Stimulated activated CD8-positive, alpha-beta memory T cell treated with anti-CD3 and anti-CD28 coated beads, Interleukin-4, amount 100 ng/mL, for 48 hours (primary cell): ENCODE results near the gene ADARB1.

Experiments
- DNase-seq: peaks from one replicate; pipeline ENCODE4 v3.0.0-alpha.2; 2020

ADARB1 gene

DNA sequence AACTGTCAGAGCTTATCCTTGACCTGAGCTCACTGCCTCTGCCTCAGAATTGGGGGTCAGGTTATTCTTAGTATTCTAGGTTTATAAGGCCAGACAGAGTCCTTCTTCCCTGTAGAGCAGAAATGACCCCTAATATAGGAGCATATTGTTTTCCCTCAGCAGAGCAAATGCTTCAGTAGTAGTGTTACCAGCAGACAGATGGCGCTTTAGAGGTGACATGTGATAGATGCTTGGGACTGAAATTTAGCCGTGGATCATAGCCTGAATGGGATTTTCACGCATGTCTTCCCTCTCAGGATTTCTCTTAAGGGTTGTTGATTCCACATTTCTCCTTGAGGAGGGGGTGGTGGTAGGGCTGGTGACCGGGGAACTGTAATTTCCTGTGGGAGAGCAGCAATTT, 24.5 kb downstream of the ADARB1 start:
- no peak for DNase-seq

DNA sequence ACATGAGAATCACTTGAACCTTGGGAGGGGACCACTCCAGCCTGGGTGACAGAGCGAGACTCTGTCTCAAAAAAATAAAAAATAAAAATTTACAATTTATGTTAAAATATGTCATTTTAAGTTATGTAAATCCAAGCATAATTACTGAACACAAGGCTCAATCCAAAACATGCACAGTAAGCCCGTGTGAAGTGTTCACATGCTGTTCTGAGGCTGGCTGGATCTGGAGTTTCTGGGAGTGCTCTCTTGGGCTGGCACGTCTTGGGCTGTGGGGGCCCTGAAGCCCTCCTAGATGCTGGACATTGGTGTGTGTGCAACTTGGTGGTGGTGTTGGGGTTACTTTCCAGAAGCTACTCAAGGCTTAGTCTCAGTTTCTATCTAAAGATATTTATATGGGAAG, 25.2 kb downstream of the ADARB1 start:
- no peak for DNase-seq

DNA sequence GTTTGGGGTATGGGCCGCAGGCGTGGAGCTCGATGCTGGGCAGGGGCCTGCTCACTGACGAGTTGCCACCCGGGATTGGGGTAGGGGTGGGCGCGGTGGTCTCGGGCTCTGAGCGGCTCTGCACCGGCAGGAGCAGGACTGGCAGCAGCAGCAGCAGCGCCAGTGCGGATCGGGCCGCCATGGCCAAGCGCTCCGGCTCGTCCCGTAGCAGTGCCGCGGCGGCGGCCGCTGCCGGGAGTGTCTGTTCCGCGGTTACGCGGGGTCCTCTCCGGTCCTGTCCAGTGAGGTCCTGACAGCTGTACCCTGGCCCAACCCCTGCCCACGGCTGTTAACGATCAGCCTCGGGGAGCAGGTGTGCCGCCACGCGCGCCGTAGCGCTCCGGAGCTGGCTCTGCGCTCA, 26.5 kb downstream of the ADARB1 start:
- DNase-seq: no peak

GRCh38 chr21:45102391-45102932, 28.1 kb downstream of the ADARB1 start:
- no peak for DNase-seq

DNA sequence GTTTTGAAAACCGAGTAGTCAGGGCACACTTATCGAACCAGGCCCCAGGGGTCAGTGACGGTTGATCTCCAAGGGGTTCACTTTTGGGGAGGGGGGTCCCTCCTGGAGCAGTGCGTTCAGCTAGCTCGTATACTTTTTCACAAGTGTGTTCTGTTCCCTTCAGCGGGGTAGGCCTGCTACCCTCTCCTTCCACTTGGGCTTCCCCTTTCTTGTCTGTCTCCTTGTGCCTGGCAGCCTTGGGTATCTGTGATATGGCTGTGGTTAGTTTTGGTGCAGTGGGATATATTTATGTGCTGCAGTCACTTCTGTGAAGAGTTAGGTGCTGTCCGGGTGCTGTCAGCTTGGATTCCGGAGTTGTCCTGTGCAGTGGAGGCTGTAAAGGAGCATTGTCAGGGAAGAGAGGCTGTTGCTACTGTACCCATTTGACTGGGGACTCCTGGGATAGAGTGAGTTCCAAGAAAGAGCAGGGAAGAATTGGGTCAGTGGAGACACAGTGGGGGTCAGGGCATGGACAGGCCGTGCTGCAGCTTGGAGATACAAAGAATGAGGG, 29.7 kb downstream of the ADARB1 start:
- DNase-seq: no peak

- peak; percentile 43 for DNase-seq
Observed at GRCh38 chr21:45104560-45104959, 30.2 kb downstream of the ADARB1 start.

GRCh38 chr21:45105906-45106485, 31.6 kb downstream of the ADARB1 start:
- no peak for DNase-seq

GRCh38 chr21:45108034-45108790, 33.8 kb downstream of the ADARB1 start:
- no peak for DNase-seq

DNA sequence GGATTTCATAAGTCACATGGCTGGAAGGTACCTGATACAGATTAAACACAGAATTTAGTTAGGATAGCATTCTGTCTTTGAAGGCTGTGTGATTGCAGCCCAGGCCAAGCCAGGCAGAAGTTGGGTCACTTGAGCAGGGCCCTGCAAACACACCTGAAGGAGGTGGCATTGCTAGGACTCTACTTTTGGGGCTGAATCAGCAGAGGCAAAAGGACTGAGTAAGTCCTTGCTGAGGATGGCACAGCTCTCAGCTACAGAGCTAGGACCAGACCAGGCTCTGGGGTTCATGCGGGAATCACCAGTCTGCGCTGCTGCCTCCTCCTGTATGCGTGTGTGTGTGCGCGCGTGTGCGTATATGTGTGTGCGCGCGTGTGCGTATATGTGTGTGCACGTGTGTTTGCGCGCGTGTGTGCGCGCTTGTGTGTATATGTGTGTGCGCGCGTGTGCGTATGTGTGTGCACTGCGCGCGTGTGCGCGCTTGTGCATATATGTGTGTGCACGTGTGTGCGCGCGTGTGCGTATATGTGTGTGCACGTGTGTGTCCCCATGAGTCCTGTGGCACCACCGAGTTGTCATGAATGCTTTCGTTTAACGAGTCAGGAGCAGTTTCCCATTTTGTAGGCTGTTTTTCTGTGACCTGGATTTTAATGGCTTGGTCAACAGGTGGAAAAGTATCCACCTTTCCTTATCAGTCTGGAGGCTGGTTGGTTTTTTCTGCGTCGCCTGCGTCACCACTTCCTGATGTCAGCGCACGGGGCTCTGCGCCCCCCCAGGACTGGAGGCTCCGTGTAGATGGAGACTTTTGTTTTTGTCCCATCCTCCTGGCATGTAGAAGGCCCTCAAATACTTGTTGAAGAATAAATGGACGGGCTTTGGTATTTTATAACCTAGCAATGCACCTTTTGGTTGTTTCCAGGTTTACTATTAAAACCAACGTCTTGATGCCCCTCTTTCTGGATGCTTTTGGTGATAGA, 34.7 kb downstream of the ADARB1 start:
- DNase-seq: no peak

- peak; percentile 64 for DNase-seq
Observed at GRCh38 chr21:45109831-45110492, 35.6 kb downstream of the ADARB1 start.

DNA sequence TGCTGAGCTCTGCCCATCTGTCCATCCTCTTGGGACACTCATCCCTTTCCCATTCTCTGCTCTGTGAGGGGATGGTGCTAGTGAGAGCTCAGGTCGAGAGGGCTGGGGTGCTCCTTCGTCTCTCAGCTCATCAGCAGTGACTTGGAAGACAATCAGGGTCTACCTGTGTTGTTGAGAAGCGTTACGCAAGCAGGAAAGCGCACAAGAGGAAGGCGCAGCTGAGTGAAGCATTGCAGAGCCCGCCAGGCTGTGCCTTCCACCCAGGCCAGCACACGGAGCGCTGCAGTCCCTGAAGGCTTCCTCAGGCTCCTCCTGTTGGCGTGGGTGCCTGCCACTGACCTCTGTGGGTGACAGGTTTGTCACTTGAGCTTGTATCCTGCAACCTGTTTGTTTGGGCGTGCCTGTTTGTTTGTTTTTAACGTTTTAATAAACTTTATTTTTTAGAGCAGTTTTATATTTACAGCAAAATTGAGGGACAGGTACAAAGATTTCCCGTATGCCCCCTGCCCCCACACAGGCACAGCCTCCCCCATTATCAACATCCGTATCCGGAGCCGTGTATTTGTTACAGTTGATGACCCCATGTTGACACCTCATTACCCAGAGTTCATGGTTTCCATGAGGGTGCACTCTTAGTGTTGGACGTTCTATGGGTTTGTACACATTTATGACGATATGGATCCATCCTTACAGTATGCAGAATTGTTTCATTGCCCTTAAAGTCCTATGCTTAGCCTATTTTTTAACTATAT, 36.7 kb downstream of the ADARB1 start:
- no peak for DNase-seq

DNA sequence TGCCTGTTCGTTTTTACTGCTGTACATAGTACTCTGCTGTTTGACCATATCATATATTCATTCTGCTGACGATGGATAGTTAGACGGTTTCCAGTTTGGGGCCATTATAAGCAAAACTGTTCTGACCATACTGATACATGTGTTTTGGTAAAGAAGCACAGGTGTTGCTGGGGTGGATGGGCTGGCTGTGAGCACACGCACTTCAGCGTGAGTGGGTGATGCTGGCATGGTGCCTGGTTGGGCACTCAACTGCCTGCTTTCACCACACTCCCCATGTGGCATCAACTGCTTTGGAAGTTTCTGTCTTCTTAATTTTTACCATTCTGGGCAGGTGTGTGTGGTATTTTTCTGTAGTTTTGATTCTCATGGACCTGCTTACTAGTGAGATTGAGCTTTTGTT, 37.3 kb downstream of the ADARB1 start:
- DNase-seq: no peak

DNA sequence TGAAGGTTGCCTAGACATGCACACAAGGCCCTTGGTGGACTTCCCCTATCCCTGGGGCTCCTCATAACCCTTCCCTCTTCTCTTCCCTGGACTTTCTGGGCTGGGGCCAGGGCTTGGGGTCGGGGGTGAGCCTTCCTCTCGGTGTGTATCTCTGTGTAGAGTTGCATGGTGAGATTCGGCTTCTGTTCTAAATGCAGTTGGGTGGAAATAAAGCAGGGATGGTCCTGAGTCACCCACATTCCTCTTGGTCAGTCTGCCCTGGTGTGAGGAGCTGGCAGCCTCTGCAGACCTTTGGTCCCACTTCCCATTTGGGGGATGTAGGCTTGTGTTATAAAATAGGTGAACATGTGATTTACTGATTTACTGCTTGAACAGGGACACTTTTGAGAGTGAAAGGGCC, 38.0 kb downstream of the ADARB1 start:
- DNase-seq: no peak

GRCh38 chr21:45113543-45113942, 39.2 kb downstream of the ADARB1 start:
- no peak for DNase-seq

- DNase-seq: no peak
Observed at GRCh38 chr21:45114072-45114471, 39.7 kb downstream of the ADARB1 start.

DNA sequence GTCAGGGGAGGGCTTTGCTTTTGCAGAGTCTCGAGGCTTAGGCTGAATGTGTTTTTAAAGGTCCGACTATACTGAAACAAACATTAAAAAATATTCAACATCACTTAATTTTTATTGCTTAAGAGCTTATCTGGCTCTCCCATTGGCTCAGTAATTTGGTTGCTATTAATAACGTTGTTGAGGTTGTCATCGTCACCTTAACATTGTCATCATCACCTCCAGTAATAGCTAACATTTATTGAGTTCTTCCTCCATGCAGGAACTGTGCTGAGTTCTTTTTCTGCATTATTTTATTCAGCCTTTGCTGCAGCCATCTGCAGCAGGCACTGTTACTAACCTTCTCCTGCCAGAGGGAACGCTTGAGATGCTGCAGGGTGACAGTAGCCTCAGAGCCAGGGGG, 40.1 kb downstream of the ADARB1 start:
- no peak for DNase-seq

DNA sequence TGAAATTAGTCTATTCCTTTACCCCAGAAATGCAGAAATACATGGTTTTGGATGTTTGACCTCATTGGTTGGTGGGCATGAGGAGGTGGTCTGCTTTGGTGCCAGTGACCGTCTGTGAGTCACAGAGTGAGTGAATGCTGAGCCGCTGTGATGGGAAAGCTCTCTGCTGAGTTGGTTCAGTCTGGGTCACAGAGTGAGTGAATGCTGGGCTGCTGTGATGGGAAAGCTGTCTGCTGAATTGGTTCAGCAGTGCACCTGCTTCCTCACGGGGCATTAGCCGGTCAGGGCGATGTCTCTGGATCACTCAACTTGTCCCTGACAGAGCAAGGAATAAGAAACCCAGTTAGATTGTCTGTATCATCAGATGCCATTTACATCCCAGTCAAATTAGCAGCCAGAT, 40.8 kb downstream of the ADARB1 start:
- DNase-seq: no peak

GRCh38 chr21:45116066-45116465, 41.7 kb downstream of the ADARB1 start:
- DNase-seq: no peak

DNA sequence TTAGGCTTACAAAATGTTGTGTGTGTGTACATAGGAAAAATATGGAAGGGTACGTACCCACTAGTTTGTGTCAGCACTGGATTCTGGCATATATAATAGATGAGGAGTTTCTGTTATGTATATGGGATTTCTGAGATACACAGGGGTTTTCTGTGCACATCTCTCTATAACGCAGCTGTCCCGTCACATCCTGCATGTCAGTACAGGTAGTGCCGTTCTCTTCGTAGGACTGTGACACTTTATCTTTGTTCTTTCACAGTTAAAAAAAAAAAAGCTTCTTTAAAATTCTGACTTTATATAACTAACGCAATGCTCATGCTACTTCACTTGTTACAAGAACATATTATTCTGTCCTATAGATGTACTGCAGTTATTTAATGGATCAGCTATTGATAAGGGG, 42.9 kb downstream of the ADARB1 start:
- DNase-seq: no peak

GRCh38 chr21:45118099-45118498, 43.7 kb downstream of the ADARB1 start:
- no peak for DNase-seq

GRCh38 chr21:45119812-45120211, 45.4 kb downstream of the ADARB1 start:
- no peak for DNase-seq

GRCh38 chr21:45120975-45121374, 46.6 kb downstream of the ADARB1 start:
- DNase-seq: no peak
